SH-SY5Y (cell line): ENCODE data around the gene ARID2.

Experiments
- GATA2 ChIP-seq: IDR thresholded peaks from 2 replicates; pipeline ENCODE4 v1.6.1; 2011; ENCODE audit warnings: mild to moderate bottlenecking, low read depth, low read length
- GATA3 ChIP-seq: IDR thresholded peaks from 2 replicates; pipeline ENCODE4 v1.6.1; 2011; ENCODE audit warnings: low read depth, mild to moderate bottlenecking, low read length, moderate library complexity

- no peak for TF ChIP-seq GATA2
- no peak for TF ChIP-seq GATA3
Measured at GRCh38 chr12:45680362-45680761, 49.1 kb upstream of the ARID2 start.
